Measurements from ENCODE around the gene MTURN.
"Not testable (repeated sequence)": the region's sequence is repeated elsewhere in the genome, so short reads cannot be mapped to it uniquely, and the experiment has no call there.

Gene MTURN

GRCh38 chr7:30183749-30184369, 49.1 kb downstream of the MTURN start:
- Histone ChIP-seq H3K4me3 (ENCODE audit: low read depth, low read length) (no peak overlapping the region), H3K27ac (no peak overlapping the region), H3K27me3 (replicated peaks) (no peaks in the 10 kb centered on the region), H3K36me3 (replicated peaks) (no peaks in the 10 kb centered on the region)
- DNase-seq: no peak
- TF ChIP-seq, protein P1, sequence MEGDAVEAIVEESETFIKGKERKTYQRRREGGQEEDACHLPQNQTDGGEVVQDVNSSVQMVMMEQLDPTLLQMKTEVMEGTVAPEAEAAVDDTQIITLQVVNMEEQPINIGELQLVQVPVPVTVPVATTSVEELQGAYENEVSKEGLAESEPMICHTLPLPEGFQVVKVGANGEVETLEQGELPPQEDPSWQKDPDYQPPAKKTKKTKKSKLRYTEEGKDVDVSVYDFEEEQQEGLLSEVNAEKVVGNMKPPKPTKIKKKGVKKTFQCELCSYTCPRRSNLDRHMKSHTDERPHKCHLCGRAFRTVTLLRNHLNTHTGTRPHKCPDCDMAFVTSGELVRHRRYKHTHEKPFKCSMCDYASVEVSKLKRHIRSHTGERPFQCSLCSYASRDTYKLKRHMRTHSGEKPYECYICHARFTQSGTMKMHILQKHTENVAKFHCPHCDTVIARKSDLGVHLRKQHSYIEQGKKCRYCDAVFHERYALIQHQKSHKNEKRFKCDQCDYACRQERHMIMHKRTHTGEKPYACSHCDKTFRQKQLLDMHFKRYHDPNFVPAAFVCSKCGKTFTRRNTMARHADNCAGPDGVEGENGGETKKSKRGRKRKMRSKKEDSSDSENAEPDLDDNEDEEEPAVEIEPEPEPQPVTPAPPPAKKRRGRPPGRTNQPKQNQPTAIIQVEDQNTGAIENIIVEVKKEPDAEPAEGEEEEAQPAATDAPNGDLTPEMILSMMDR (IDR thresholded peaks at IDR 0.05; ENCODE audit: low read depth, low read length, missing control alignments): no peak
- in situ Hi-C loops (cut with HindIII; ENCODE audit: low pct_ligation_motif_present, low sequenced_read_pairs): no loop called here

DNA sequence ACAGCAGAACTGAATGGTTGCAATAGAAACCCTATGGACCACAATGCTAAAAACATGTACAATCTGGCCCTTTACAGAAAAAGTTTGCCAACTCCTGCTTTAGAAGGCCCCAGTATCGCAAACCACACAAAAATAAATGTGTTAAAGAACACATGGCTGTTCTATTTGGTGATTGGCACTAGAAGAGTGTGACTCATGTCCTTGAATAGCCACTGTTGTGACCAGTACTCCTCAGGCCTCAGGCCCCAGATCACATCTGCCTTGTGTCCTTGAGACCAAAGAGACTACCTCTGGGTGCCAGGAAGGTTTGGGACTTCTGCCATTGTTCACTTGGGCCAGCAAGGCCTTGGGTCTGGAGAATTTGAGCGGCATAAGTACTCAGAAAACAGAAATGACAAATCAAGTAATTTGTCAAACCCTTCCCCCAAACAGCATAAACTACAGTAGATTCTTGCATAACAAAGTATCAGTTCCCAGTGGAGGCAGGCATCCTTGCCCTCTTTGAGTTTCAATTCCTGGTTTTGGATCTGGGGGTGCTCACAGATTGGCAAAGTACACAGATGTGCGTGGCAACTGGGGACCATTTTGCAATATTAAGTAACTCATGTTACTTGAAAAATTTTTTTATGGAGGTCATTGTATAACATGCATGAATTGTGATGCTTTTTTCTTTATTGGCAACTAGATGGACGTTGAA, 50.2 kb downstream of the MTURN start:
- DNase-seq: no peak
- H3K27ac ChIP-seq: no peak overlapping the region
- H3K27me3 ChIP-seq (replicated peaks): no peaks in the 10 kb centered on the region
- TF ChIP-seq, protein P1 (IDR thresholded peaks at IDR 0.05; ENCODE audit: low read depth, low read length, missing control alignments): no peak
- H3K36me3 ChIP-seq (replicated peaks): no peaks in the 10 kb centered on the region
- H3K4me3 ChIP-seq (ENCODE audit: low read depth, low read length): no peak overlapping the region
- in situ Hi-C loops (cut with HindIII; ENCODE audit: low pct_ligation_motif_present, low sequenced_read_pairs): no loop called here

DNA sequence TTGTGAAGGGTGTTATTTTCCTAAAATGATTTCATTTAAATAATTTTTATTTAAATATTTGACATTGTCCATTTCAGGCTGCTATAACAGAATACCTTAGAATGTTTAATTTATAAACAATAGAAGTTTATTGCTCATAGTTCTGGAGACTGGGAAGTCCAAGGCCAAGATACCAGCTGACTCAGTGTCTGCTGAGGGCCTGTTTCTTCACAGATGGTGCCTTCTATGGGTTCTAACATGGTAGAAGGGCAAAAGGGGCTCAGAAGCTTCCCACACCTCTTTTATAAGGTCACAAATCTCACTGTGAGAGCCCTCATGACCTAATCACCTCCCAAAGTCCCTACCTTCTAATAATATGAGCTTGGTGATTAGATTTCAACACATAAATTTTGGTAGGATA, 50.7 kb downstream of the MTURN start:
- in situ Hi-C loops (cut with HindIII; ENCODE audit: low pct_ligation_motif_present, low sequenced_read_pairs): no loop called here
- no peak overlapping the region for H3K27ac ChIP-seq
- H3K36me3 ChIP-seq (replicated peaks): no peaks in the 10 kb centered on the region
- TF ChIP-seq, protein P1 (IDR thresholded peaks at IDR 0.05; ENCODE audit: low read depth, low read length, missing control alignments): no peak
- no peak for DNase-seq
- H3K4me3 ChIP-seq (ENCODE audit: low read depth, low read length): no peak overlapping the region
- no peaks in the 10 kb centered on the region for H3K27me3 ChIP-seq (replicated peaks)

DNA sequence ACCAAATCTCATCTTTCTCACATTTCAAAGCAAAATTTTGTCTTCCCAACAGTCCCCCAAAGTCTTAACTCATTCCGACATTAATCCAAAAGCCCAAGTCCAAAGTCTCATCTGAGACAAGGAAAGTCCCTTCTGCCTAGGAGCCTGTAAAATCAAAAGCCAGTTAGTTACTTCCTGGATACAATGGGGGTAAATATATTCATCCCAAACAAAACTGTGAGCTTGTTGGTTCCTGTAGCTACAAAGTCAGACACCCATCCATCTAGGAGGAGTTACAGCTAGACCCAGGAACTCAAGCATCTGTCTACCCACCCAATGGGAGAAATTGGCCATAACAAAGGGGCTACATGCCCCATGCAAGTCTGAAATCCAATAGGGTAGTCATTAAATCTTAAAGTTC, 51.9 kb downstream of the MTURN start:
- Histone ChIP-seq H3K27ac (no peak overlapping the region), H3K27me3 (replicated peaks) (no peaks in the 10 kb centered on the region), H3K4me3 (ENCODE audit: low read depth, low read length) (no peak overlapping the region), H3K36me3 (replicated peaks) (no peaks in the 10 kb centered on the region)
- DNase-seq: no peak
- in situ Hi-C loops (cut with HindIII; ENCODE audit: low pct_ligation_motif_present, low sequenced_read_pairs): no loop called here
- TF ChIP-seq, protein P1 (IDR thresholded peaks at IDR 0.05; ENCODE audit: low read depth, low read length, missing control alignments): no peak

DNA sequence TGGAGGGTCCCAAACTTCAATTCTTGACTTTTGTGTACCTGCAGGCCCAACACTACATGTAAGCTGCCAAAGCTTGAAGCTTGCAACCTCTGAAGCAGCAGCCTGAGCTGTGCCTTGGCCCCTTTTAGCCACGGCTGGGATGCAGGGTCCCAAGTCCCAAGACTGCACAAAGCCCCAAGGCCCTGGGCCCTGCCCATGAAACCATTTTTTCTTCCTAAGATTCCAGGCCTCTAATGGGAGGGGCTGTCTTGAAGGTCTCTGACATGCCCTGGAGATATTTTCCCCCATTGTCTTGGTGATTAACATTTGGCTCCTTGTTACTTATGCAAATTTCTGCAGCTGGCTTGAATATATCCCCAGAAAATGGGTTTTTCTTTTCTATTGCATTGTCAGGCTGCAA, 52.7 kb downstream of the MTURN start:
- H3K36me3 ChIP-seq (replicated peaks): no peaks in the 10 kb centered on the region
- no peak overlapping the region for H3K27ac ChIP-seq
- in situ Hi-C loops (cut with HindIII; ENCODE audit: low pct_ligation_motif_present, low sequenced_read_pairs): no loop called here
- H3K4me3 ChIP-seq (ENCODE audit: low read depth, low read length): no peak overlapping the region
- TF ChIP-seq, protein P1 (IDR thresholded peaks at IDR 0.05; ENCODE audit: low read depth, low read length, missing control alignments): no peak
- no peak for DNase-seq
- no peaks in the 10 kb centered on the region for H3K27me3 ChIP-seq (replicated peaks)

DNA sequence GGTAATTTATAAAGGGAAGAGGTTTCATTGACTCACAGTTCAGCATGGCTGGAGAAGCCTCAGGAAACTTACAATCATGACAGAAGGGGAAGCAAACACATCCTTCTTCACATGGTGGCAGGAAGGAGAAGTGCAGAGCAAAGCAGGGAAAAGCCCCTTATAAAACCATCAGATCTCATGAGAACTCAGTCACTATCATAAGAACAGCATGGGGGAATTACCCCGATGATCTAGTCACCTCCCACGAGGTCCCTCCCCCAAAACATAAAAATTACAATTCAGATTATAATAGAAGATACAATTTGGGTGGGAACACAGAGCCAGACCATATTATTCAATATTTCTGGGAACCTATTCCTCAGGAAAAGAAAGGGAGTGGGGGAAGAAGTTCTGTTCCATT, 53.6 kb downstream of the MTURN start:
- in situ Hi-C loops (cut with HindIII; ENCODE audit: low pct_ligation_motif_present, low sequenced_read_pairs); H3K27ac ChIP-seq; H3K27me3 ChIP-seq (replicated peaks); DNase-seq; H3K36me3 ChIP-seq (replicated peaks); H3K4me3 ChIP-seq (ENCODE audit: low read depth, low read length): not testable (repeated sequence)
